ENCODE measurements around the gene GASK1B.

GASK1B gene

DNA sequence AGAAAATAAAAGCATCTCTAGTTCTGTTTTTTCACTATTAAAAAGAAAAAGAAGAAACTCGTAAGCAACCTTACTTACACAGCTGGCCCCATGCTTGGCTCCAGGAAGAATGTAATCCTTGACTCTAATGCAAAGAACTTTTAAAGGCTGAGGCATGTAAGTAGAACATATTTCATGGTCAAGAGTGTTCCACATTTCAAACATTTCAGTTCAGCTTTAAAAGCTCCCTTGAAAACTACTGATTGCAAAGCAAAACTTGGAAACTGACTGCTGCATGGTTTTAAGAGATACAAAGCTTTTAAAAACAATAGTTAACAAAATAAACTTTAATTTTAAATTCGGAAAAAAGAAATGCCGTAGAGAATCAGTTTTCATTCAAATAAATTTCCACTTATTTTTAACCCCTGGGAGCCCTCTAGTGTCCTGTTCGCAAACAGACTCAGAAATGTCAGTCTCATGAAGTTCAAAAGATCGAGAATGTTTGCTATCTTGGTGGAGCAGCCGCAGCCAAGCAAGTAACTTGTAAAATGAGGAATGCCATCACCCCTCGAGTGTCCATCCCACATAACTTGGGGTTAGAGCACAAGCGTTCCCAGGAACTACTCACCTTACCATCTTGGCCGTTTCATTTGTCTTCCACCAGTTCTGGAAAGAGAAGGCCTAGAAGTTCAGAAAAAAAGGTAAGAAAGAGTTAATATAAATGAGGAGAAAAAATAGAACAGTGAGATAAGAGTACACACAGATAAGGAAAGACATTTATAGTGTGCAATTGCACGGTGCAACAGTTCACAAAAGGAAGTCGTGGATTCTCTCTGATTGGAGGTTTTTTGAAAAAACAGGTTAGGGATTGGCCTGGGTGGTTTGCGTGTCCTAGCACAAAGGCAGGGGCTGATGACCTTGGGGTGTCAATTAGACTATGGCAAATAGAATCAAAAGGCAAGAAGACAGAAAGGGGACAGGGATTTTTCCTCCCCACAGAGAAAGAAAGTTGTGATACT is at the start of gene GASK1B:
Gene GASK1B (minus strand): TSS at position 765 of the 998 bp plus-strand sequence. CDS start 1,650 bp downstream, outside the sequence.
- peak in 1 of 2 experiments; percentile 28 for DNase-seq

DNA sequence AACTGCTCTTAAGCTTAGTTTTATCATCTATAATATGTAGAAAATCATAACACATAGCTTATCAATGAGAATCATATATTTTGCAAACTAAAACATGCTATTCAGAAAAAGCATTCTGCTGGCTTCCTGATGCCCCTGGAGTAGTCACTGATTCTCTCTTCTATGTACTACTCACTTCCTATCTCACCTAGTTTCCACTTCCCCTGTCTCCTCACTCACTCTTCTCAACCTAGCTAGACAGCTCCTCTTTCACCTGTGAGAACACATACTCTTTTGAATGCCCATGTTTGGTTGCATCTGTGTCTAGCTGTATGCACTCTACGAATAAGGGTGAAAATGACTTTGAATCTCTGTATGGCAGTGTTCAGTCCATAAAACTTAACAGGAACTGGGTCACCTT is 46.8 kb upstream of the GASK1B start:
- DNase-seq: no peak

DNA sequence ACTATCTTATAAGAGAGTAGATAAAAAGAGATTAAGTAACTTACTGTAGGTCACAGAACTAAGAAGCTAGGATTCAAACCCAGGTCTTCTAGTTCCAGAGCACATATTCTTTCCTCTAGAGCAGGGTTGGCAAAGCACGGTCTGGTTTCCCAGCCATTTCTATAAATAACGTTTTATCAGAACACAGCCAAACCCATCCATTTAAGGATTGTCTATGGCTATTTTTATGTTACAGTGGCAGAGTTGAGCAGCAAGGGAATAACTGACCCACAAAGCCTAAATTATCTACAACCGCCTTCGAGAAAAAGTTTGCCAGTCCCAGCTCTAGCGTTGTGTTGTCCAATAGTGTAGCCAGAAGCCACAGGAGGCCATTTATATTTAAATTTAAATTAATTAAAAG is 44.9 kb upstream of the GASK1B start:
- no peak for DNase-seq

DNA sequence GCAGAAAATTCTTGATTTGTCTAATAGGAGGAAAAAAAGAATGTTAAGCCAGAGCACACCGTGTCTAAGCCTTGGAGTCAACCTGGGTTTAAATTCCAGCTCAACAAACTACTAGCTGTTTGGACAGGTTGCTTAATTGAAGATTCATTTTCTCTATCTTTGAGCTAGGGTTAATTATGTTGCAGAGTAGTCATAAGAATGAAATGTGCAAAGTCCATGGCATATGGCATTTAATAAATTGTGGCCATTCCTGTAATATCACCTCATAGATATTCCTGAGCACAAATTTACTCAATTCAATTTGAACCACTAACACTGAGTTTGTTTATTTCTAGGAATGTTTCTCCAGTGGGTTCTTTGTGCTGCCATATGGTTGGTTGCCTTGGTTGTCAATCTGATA is 42.0 kb upstream of the GASK1B start:
- DNase-seq: no peak

- DNase-seq: no peak
Measured at GRCh38 chr4:158213466-158213865, 40.6 kb upstream of the GASK1B start.

DNA sequence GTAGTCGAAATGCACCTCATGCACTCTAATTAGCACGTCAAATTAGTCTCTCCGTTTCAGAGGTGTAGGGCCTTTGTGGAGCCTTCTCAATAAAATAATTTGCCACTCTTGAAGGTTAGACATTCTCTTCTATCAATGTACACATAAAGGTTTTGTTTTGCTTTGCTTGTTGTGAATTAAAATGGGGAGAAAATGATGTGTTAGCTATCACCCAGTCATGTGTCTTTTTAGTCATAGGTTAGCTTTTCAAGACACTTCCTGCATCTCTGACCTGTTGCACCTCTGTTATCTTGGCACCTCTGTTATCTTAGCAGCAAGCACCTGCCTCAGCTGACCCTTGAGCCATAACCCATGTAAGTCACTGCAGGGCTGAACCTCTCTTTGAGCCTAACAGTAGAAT is 38.4 kb upstream of the GASK1B start:
- no peak for DNase-seq

GRCh38 chr4:158209825-158210807 is 37.3 kb upstream of the GASK1B start, which contains the start of gene TMEM144:
Gene TMEM144, plus strand, starts transcription at chr4:158210486. Its CDS starts 2,182 bp downstream, at chr4:158212668.
- DNase-seq: peak; percentile 41 to 58

DNA sequence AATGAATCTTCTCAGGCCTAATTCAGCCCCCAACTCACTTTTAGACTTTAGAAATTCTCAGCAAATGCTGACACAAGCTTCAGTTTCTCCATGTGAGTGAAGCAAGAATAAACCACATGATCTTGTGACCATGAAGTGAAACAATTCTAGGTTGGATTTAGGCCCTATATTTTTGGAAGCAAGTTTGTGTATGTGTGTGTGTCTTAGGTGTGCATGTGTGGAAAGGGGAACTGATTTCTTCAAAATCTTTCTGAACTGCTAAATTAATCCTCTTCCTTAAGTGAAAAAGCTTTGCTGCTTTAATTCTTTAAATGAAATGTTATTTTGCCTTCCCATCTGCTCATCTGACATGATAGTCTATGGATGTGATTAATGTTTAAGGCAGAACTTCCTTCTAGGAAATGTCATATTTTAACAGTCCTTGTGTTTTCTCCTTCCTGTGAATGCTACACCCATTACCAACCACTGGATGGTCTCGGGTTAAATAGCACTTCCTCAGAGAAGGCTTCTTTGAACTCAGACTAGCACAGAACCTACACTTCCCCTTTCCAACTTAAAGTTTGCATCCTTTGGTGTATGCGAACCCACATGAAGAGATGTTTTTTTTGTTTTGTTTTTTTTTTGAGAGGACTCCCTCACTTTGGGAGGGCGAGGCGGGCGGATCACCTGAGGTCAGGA is 36.3 kb upstream of the GASK1B start:
- no peak for DNase-seq

DNA sequence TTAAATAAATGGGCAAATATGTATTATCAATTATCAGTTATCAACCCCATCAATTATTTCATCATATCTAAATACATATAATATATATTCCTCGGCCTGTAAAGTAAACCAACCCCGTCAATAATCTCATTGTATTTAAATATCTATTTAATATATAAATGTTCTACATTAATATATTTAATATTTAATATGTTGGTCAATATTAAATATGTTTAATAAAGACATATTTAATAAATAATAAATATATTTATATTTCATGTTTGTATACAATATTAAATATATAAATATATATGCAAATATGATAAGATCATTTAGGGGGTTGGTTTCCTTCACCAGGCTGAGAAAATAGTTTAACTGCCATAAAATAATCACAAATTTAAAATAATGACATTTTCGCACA is 31.1 kb upstream of the GASK1B start:
- DNase-seq: no peak

DNA sequence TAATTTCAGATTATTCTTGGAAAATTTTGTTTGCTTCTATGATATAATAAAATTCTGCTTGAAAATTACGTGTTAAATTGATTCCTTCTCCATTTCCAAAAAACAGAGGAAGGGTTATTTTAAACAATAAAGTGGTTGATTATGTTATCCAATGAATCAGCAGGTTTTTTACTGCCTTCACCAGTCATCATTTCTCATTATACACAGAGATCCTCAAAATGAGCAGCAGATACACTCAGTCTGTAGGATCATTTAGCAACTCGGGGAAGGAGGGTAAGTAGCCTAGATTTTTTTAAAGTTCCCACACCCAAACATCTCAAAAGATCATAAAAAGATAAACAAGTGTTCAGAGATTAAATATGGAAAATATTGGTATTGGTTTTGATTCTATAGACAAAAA is 30.6 kb upstream of the GASK1B start:
- no peak for DNase-seq

- DNase-seq: no peak
Measured at GRCh38 chr4:158202481-158202880, 29.7 kb upstream of the GASK1B start.

DNA sequence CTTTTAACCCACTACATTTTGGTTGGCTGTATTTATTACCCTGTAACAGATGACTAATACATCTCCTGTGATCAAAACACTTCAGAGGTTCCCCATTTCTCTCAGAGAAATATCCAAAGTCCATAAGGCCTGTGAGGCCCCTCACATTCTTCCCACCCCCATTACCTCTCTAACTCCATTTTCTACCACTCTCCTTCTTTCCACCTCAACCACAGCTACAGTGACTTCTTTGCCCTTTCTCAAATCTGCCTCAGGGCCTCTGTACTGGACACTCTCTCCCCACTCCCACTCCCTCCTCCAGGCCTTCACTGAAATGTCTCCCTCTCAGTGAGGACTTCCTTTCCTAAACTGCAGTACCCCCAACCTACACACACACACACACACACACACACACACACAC is 29.1 kb upstream of the GASK1B start:
- DNase-seq: no peak

DNA sequence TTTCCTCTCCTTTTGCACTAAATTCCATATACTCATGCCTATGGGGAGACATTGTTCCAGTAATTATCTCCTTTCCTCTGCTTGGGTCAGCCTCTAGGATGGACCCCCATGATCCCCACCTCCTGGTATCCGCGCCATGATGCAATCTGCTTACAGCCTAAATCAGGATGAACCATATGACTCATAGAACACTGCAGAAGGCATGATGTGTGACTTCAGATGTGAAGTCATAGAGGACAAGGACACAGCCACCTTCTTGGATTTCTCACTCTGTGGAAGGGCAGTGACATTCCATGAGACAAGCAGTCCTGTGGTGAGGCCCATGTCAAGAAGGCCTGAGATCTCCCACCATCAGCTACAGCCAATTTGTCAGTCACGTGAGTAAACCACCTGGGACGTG is 28.5 kb upstream of the GASK1B start:
- DNase-seq: no peak

GRCh38 chr4:158200214-158200613 is 27.4 kb upstream of the GASK1B start:
- no peak for DNase-seq

GRCh38 chr4:158197194-158197776 is 24.5 kb upstream of the GASK1B start:
- no peak for DNase-seq

DNA sequence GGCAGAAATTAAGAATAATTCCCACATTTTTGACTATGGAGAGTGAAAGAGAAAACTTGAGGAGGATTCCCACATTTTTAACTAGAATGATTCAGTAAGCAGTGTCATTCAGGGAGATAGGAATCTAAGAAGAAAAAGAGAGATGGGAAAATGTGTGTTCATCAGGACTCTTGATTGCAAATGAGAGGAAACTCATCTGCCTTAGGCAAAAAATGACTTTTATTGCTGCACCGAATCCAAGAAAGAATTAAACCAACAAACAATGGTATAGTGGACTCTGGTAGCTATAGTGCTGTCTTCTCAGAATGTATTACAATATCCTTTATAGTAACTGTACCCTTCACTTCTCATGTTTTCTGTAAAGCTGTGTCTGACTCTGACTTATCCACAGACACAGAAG is 22.5 kb upstream of the GASK1B start:
- no peak for DNase-seq

DNA sequence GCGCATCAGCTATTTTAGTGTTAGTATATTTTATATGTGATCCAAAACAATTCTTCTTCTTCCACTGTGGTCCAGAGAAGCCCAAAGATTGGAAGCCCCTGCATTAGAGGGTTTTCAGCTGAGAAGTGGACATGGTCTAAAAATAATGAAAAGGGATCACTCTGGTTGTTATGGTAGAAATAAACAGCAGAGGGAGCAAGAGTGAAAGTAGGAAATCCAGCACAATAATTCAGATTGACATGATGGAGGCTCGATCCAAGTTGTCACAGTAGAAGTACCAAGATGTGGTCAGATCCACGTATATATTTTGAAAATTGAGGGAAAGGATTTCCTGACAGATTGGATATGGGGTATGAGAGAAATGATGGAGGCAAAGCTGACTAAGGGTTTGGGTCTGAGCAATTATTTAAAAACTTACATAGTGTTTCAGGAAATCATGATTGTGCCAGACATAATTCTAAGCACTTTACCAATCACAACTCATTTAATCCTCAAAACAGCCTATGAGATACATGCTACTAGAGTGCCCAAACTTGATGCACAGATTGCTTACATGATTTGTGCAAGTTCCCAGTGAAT is 20.4 kb upstream of the GASK1B start:
- peak in 1 of 2 experiments; percentile 24 for DNase-seq

DNA sequence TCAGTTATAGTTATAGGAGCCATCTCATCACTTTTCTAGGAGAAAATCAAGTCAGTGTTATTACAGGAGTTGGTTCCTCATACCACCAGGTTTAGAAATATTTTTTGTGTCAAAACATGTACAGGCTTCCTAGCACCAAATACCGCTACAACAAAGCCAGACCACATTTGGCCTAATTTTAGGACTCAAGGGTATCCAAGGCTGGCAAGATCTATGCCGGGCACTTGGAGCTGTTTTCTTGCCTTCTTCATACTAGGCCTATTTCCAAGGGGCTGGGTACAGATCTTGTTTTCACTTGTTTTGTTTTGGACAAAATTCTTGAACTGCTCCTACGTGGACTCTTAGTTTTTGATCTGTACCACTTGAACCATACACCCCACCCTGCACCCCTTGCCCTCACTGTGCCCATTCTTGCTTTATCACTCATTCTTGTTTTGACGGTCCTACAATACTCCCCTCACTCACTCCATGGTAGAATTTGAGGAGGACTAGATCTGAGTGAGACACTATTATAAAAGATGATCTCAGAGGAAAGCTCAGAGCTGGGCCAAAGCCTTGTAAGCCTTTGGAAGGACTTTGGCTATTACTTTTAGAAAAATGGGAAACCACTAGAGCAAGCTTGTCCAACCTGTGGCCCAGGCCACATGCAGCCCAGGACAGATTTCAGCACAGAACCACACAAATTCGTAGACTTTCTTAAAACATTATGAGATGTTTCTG is 19.8 kb upstream of the GASK1B start:
- DNase-seq: no peak

- no peak for DNase-seq
Measured at GRCh38 chr4:158190718-158191117, 17.9 kb upstream of the GASK1B start.

DNA sequence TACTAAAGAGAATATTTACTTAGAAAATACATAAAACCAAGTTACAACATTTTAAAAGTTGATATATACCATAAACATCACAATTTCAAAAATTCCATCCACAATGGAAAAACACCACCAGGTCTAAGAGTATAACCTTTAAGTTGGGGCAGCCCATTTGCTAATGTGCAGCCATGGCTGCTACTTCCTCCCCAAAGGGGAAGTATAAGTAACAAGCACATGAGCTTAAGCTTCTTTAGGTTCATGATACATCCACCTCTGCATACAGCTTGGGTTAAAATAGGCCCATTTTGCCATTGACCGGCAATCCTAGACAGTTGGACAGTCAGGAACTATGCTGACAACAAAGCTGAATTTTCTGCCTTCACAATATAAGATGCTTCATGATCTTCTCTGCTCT is 16.6 kb upstream of the GASK1B start:
- DNase-seq: no peak

DNA sequence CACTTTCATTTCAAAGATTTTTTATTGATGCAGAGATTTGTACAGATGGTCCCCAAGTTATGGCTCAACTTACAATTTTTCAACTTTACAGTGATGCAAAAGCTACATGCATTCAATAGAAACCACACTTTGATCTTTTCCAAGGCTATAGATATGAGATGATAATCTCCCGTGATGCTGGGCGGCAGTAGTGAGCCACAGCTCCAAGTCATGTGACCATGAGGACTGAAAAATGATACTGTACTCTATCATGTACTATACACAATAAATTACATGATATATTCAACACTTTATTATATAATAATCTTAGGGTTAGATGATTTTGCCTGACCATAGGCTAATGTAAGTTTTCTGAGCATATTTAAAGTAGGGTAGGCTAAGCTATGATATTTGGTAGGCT is 14.0 kb upstream of the GASK1B start:
- no peak for DNase-seq
